Endometrial microvascular endothelial cells (primary cell): ENCODE measurements around the gene AK5. TPM values are rescaled to one million over a fixed set of nuclear protein-coding genes. Genes with fewer than 3 reads are reported as not detected.
"Not testable (repeated sequence)": the region's sequence is repeated elsewhere in the genome, so short reads cannot be mapped to it uniquely, and the experiment has no call there.

Experiments used
- in situ Hi-C: cut with HindIII; loops from 2 replicates; pipeline ENCODE4 v1.10.0; 2017; ENCODE audit warnings: low sequenced_read_pairs, low pct_unique_long_range_greater_than_20kb; ENCODE audit errors: inconsistent ontology term
- total RNA-seq: library from RNA; depleted of rRNA; stranded (reverse); fragments of >200 nt; gene quantifications from one replicate; pipeline ENCODE4 v1.2.3, GENCODE V29; 2015; ENCODE audit errors: inconsistent ontology term

Gene AK5
- total RNA-seq, 1 donor from 2014 or later: 53.1 TPM

DNA sequence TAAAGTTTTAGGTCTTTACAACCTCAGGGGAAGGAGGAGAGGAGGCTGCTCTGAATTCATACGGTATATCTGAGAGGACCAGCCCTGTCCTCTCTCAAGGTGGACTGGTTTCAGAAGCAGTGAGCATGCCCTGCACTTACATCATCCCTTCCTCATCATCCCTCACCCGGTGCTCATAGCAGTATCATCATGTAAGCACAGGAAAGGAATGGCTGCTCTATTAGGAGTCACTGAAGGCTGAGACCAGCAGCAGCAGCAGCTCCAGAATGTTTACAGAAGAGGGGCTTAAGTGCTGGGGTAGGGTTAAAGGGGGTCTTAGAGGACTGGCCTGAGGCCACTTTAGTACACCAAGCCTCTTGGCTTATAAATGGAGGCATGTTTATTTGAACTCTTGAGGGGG, 185.9 kb downstream of the AK5 start:
- in situ Hi-C loops: no loop called here

DNA sequence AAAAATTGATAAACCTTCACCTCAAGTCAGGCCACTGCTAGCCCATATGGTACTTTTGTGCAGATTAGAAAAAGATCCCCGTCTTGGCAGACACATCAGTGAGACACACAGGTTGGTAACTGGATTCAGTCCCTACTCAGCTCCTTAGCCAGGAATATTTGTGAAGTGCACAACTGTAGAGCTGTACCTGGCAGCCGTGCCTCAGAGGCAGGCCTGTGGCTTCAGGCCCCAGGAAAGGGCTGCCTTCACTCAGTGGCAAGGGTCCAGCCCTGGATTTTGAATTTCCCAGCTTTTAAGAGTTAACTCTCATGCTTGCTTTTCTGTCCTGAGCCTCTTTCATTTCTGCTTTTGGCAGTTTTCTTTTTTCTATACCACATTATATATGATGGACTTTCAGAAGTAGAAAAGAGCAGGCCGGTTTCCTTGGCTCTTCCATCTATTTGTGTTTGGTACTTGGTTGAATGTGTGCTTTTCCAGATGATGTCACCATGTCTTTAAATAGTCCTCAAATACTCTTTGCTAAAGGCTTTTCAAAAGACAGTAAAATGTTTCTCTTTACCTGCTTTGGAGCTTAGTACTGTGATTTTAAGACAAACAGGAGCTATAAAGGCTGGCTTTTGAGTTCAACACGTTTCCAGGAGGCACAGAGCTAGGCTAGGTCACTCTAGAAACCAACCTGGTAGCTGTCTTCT, 186.6 kb downstream of the AK5 start:
- in situ Hi-C loops: no loop called here

- in situ Hi-C loops: no loop called here
Measured at GRCh38 chr1:77468949-77469710, 187.3 kb downstream of the AK5 start.

DNA sequence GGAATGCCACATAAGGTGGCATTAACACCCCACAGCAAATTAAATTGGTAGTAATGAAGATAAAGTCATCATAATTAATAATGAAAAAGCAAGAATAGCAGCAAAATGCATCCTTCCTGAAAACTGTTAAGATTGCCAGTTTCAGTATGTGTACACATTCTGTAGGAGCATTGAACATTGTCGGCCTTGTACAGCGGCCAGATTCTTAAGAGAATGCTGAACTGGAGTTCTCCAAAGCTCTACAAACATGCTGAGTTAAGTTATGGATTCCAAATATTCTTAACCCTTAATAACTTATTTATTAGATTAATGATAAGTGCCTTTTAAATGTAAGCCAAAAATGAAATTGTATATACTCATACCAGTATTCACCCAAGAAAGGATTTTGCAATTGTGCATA, 189.9 kb downstream of the AK5 start:
- in situ Hi-C loops: no loop called here

DNA sequence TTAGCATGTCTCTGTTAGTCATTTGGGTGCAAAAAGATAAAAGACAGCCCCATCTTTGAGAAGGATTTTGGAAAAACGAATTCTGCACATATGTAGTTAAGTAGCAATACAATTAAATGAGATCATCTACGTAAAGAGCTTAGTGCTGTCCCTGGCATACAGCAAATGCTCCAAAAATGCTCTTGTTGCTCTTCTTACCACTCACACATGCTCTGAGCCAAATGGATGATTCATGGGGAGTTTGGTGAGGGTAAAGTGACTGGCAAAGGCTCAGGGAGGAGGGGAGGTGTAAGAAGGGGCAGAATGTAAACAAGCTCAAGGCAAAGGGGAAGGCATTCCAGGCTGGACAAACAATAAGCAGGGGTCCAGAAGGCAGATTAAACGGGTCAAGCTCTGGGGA, 191.9 kb downstream of the AK5 start:
- in situ Hi-C loops: no loop called here

- in situ Hi-C loops: no loop called here
Measured at GRCh38 chr1:77475641-77476040, 193.8 kb downstream of the AK5 start.

DNA sequence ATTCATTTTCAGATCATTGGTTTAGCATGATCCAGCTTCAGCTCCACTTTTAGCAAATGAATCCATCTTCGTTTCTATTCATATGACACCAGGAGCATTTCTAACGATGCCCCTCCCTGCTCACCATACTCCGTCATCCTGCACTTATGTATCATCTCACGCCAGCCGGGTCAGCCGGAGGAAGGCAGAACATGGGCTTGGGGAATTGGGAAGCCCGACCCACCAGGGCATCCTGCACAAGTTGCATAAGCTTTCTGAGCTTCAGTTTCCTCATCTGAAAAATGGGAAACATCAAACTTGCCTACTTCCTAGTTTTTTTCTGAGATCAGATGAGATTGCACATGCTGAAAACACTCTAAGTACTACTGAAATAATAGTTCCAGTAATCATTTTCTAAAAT, 194.7 kb downstream of the AK5 start:
- in situ Hi-C loops: no loop called here

GRCh38 chr1:77484334-77484733, 202.5 kb downstream of the AK5 start:
- in situ Hi-C loops: no loop called here

DNA sequence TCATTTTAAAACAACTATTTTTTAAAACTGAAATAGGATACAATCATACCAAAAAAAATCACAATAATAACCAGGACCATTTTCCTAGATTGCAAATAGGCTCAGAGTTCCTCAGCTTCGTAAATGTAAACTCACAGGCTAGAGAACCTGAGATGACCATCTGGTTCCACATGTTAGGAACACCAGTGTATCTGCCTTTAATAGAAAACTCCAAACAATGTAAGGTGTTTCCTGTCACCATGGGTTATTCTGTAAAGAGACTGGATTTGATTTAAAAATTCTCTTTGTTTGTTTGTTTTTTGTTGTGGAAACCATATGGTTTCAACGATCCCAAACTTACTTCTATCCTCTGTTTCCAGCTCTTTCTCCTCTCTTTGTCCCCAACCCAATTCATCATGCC, 203.1 kb downstream of the AK5 start:
- in situ Hi-C loops: no loop called here

GRCh38 chr1:77487631-77488030, 205.8 kb downstream of the AK5 start:
- in situ Hi-C loops: no loop called here

- in situ Hi-C loops: no loop called here
Measured at GRCh38 chr1:77489910-77490309, 208.1 kb downstream of the AK5 start.

DNA sequence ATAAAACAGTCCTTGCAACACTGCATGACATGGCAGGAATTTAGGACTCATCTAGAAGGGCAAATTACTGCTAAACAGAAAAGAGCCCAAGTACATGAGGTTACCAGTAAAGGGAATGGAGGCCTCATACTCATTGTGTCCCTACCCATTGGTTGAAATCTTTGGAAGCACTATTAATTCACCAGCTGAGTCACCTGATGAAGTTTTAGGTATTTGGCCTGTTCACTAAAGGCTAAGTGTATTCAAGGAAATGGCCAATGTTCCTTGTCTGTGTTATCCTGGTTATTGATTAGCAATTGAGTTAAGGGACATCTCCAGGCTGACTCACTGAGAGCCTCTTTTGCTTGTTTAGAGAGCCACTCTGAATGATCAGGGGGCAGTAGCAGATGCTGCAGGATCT, 212.2 kb downstream of the AK5 start:
- in situ Hi-C loops: no loop called here

GRCh38 chr1:77498918-77499317, 217.1 kb downstream of the AK5 start:
- in situ Hi-C loops: no loop called here

GRCh38 chr1:77499466-77499865, 217.6 kb downstream of the AK5 start:
- in situ Hi-C loops: no loop called here

GRCh38 chr1:77504986-77505385, 223.2 kb downstream of the AK5 start:
- in situ Hi-C loops: no loop called here

GRCh38 chr1:77506771-77507170, 225.0 kb downstream of the AK5 start:
- in situ Hi-C loops: no loop called here

DNA sequence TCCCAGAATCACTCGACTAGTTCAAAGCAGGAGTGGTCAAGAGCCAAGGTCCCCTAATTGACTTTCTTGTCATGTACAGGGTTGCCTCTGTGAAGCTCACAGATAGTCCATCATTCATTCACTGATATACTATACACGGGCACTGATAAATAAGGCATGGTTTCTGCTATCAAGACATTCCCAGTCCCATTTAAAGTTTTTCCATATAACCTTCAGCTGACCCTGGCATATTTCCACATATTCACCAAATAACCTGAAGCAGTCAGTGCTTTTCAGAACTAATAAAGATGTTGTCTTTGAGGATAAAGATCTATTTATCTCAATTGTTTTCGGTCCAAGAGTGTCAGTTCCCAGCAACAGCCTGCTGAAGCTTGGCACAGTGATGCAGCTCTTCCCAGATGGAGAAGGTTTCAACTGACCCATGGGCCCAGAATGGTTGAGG, 227.3 kb downstream of the AK5 start:
- in situ Hi-C loops: no loop called here

DNA sequence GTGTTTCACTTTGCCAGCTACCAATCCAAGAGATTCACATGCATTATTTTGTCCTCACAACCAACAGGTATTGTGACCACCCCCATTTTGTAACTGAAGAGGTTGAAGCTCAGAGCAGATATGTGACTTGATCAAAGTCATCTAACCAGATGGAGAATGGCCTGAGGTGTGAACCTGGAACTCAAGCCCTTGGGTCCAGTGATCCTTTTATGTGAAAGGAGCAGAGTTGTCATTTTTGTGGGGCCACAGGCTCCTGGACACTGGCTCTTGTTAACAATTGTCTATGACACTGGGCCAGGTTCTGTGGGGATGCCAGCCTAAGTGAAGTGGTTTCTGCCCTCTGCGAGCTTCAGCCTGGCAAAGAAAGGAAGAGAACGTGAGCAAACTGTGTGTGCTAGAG, 228.1 kb downstream of the AK5 start:
- in situ Hi-C loops: no loop called here

DNA sequence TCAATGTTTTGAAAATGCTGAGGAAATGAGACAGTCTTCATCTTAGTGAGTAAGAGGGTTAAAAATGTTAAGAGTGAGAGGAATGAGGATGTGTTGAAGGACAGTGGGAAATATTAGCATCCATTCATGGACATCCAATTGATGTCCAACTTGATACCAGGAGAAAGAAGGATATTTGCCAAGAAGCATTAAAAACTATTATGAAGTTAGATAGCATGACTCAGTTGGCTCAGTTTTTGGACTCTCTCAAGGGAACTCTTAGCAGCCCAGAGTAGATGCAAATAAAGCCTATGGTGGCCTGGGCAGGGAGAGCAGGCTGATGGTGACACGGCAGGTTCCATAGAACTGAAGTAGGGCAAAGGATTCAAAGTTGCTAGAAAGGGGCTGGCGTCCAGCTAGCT, 229.6 kb downstream of the AK5 start:
- in situ Hi-C loops: no loop called here

DNA sequence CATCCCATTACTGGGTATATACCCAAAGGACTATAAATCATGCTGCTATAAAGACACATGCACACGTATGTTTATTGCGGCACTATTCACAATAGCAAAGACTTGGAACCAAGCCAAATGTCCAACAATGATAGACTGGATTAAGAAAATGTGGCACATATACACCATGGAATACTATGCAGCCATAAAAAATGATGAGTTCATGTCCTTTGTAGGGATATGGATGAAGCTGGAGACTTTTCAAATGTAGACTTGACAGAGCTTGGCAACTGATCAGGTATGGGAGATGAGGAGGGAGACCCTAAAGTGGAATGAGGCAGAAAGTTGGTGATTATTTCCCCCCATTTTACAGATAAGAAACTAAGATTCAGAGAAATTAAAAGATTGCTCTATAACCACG, 230.8 kb downstream of the AK5 start:
- in situ Hi-C loops: not testable (repeated sequence)
